ENCODE results near the gene C1QL2. TPM values are rescaled to one million over a fixed set of nuclear protein-coding genes. Genes with fewer than 3 reads are reported as not detected.

C1QL2 gene
- total RNA-seq, result not detected in 2 replicates

DNA sequence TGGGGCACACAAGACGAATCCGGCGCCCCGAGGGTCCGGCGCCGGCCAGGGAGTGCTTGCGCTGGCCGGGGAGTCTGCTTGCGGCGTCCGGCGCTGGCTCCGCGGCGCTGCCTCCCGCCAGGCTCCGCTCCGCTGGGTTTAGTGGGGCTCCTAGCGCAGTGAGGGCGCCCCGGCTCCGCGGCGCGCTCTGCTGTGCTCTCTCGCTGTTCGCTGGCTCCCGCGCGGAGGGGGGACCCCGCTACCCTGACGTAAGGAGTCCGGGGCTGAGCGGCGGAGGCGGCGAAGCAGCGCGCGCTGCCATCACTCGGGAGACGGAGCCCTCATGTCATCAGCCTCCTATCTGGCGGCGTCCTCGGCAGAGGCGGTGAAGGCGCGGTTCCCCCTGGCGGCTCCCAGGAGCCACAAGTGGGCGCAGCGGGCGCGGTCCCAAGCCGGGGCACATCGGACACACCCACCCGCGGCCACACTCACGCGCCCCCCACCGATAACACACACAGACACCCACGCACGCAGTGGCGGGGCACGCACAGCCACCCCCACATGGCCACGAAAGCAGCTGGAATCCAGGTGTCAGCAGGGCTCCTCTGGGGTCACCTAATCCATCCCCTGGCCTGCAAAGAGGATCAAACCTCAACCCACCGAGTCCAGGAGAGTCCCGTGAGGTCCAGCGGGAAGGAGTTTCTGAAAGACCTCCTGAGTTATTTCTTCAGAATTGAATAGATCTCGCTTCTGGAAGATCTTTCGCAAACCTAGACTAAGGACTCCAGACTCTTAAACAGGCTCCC, at the start of gene C1QL2:
C1QL2 (minus strand) TSS at position 189 of the 785 bp plus-strand sequence. CDS start 482 bp downstream, outside the sequence.

Other genes with a start within 250 kb of the C1QL2 start
- gene MARCO, start 216.6 kb downstream of the C1QL2 start, total RNA-seq, result not detected in 2 replicates
- 2.4 and 13.3 TPM in 2 replicates for gene STEAP3, start 65.1 kb upstream of the C1QL2 start, total RNA-seq
- gene C2orf76, start 208.1 kb upstream of the C1QL2 start, total RNA-seq, result 8.2 and 9.3 TPM in 2 replicates
- 77.4 and 83.5 TPM in 2 replicates for gene DBI, start 208.2 kb upstream of the C1QL2 start, total RNA-seq

Data from endothelial cell of coronary artery (primary cell).